ENCODE results near the gene CCNJL.

CCNJL gene

DNA sequence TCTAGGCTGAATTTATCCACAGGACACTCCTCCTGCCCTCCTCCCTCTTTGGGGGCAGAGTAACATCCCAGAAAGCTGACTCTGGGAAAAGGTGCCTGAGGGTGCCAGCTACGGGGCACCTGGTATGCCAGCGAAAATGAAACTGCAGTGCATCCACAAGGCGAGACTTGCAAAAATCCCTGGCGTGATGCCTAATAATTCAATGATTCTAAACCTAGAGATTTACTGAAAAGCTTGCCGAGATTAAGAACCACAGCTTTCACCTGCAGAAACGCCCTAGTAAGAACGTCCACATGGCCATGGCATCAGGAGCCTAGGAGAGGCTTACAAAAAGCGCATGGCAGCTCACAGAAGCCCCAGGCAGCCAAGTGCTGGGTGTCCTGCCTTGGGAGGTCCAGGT, 20.9 kb downstream of the CCNJL start:
- DNase-seq (ENCODE audit: low read depth in 2 of 2) = no peak

- DNase-seq (ENCODE audit: low read depth in 2 of 2) = no peak
Measured at GRCh38 chr5:160290751-160291150, 21.6 kb downstream of the CCNJL start.

DNA sequence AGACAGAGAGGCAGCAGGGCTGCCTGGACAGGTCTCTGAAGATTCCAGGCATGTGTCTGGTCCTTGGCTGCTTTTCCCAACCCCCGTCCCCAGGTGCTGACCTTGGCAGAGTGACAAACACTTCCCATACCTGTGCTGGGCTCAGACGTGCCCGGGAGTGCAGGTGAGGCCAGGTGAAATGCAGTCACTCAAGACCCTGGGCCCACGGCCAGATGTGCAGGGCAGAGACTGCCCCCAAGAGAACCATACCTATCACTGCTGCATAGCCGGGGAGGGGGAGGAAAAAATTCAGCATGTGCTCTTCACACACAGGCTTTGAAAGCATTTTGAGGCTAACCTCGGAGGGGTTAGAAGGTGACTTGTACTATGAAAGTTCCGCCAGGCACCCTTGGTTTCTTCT, 22.6 kb downstream of the CCNJL start:
- no peak for DNase-seq (ENCODE audit: low read depth in 2 of 2)

DNA sequence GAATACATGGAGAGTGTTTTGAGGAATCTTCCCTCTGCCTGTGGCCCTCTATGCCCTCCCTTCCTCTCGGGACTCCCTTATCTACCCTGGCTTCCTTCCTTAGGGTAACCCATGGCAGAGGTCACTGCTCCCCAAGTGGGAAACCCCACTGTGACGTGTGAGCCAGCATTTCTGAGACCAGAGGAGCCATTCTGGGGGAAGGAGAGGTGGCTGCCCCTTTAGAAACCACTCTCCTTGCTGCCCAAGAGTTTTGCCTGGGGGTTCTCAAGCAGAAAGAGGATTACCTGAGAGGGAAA, 23.1 kb downstream of the CCNJL start:
- no peak for DNase-seq (ENCODE audit: low read depth in 2 of 2)

DNA sequence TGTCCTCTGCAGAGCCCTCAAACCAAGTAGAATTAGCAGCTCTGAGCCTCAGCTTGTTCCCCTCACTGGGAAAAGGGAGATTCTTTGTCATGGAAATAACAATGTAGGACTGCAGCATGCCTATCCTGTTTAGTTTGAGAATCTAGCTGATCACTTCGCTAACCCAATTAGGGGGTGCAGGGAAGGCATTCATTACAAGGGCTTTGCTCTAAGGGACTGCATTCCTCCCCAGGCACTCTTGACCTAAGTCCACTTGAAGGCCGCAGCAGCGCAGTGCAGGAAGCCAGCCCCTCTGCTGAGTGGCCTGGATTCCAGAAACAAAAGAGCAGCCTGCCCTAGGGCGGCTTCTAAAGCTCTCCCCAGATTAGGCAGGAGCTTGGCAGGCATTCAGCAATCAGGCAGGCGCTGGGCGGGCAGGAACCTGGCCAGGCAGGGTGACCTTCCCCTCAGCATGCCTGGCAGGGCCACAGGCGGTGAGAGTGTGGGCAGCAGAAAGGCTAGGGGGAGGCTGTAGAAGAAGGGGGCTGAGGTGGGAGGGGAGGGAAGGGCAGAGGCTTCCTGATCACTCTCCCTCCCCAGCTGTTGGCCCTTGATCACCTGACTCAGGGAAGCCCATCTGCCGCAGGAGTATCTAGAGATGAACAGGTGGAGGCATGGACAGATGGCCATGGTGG, 24.8 kb downstream of the CCNJL start:
- no peak for DNase-seq (ENCODE audit: low read depth in 2 of 2)

GRCh38 chr5:160286947-160287346, 25.4 kb downstream of the CCNJL start:
- no peak for DNase-seq (ENCODE audit: low read depth in 2 of 2)

DNA sequence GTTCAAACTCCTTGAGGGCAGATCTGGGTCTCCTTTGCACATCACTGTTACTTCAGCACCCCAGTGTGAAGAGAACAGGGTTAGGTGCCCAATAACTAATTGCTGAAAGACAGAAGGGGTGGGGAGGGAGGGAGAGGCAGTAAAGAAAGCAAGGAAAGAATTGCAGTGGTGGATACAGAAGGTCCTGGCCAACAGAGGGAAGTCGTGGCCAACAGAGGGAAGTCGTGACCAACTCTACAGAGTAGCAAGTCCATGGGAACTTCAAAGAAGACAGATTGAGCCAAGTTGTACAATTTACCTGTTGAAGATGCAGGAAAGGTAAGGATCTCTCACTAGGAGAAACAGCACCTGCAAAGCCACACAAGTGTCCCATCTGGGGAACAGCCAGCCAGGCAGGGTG, 27.0 kb downstream of the CCNJL start:
- no peak for DNase-seq (ENCODE audit: low read depth in 2 of 2)

GRCh38 chr5:160284291-160284873, 28.0 kb downstream of the CCNJL start:
- DNase-seq (ENCODE audit: low read depth in 2 of 2) = no peak

DNA sequence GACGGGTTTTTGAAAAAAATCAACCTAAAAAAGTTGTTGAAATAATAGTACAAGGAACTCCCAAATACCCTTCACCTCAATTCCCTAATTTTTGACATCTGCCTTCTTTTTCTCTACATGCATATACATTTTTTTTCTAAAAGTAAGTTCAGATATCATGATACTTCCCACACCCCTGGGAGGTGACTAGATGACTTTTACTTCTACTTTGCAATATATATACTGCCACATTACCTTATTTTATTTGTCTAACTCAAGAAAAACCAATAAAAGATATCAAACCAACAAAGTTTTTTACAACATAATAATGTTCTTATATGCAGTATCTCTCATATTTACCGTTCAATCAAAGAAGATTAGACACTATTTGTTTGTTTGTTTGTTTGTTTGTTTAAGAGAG, 31.1 kb downstream of the CCNJL start:
- no peak for DNase-seq (ENCODE audit: low read depth in 2 of 2)

GRCh38 chr5:160280384-160281095, 31.8 kb downstream of the CCNJL start:
- DNase-seq (ENCODE audit: low read depth in 2 of 2) = no peak

DNA sequence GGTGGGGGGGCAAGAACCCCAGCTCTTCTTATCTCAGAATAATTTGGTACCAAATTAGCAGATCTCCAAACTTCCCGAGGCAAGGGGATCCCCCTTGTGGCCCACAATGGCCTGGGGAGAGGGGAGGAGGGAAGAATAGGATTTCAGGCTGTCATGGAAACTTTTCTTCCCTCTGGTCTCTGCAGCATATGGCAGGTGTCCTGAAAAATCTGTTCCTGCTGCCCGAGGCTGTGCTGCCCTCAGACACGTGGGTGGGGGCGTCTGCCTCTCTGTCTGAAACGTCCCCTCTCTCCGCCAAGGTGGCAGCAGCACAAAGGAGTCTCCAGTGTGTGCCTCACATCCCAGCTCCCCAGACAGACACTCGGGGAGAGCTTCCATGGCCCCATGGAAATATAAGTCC, 34.0 kb downstream of the CCNJL start:
- no peak for DNase-seq (ENCODE audit: low read depth in 2 of 2)

DNA sequence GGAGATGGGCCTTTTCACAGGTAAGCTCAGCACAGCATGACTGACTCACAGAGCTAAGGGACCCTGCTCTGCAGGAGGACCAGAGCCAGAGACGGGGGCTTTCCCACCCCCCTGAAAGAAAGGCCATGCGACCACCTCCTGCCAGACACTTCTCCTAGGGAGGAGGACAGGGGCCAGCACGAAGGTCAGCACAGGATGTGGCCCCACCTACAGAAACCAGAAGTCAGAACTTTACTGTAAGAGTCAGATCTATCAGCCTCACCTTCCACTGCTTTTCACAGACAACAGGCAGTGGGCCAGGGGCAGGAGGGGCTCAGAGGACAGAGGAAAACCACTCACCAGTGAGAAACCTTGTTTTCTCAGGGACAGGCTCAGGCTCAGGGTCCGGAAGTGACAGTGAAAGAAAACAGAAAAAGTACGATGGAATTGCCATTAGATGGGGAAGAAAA, 37.9 kb downstream of the CCNJL start:
- no peak for DNase-seq (ENCODE audit: low read depth in 2 of 2)

DNA sequence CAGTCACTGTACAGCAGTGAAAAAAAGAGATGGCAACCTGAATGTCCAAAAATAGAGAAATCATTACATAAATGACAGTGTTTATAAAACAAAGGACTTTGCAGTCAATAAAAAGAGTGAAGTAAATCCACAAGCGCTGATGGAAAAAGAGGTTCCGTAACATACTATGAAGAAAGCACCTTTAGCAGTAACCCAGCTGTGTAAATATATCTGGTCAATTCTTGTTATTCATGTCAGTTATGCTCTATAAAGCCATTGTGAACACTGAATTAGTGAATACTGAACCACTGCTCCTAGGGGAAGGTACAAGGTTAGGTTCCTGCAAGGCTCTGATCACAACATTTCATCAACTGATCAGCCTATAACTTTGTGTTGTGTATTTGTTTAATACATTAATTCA, 39.5 kb downstream of the CCNJL start:
- DNase-seq (ENCODE audit: low read depth in 2 of 2) = no peak

DNA sequence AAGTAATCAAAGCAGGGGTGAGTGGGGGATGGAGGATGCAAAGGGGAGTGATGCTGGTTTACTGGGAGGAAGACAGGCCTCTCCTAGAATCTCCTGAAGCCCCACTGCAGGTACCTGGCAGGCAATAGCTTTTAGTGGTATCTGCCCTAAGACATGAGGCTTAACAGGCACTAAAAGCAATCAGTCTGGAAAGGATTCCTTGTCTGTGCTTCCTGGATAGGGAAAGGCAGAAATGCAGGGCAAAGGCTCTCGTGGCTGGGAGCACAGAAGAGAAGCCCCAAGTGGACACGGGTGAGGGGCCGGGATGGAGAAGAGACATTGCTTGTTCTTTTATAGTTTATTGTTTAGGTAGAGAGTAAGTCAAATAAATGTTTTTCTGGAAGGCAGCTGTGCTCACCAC, 40.1 kb downstream of the CCNJL start:
- DNase-seq (ENCODE audit: low read depth in 2 of 2) = no peak

DNA sequence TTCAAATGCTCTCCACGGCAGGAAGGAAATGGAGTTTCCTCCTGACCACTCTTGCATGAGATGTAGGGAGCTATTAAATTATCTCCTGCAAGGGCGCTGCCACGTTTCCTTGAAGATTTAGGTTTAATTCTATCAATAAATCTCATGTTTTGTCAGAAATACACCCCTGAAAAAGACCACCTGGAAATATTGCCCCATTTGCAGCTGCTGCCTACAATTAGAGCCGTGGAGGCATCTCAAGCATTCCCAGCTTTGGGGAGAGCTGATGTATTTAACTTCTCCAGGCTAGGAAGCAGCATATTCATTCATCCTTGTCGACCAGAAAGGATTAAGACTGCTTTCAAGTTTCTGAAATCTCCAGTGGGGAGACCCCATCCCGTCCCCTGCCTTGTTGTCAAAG, 40.5 kb downstream of the CCNJL start:
- DNase-seq (ENCODE audit: low read depth in 2 of 2) = no peak

DNA sequence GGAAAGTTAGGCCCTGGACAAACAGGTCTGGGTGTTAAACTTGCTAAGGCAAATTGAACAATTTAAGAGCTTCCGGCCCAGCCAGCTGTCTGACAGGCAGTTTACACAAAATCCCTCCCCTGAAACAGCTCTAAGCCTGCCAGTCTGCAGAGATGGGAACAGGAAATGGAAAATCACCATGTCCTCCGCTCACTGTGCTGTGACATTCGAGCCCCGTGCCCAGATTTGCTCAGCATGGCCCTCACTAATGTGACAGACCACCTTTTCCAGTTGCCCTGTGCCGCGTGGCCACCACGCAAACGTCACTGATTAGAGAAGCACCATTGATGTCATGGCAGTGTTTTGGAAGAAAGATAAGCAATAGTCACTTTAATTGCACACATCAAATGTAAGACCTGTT, 41.0 kb downstream of the CCNJL start:
- DNase-seq (ENCODE audit: low read depth in 2 of 2) = no peak

GRCh38 chr5:160270704-160271103, 41.7 kb downstream of the CCNJL start:
- DNase-seq (ENCODE audit: low read depth in 2 of 2) = no peak

DNA sequence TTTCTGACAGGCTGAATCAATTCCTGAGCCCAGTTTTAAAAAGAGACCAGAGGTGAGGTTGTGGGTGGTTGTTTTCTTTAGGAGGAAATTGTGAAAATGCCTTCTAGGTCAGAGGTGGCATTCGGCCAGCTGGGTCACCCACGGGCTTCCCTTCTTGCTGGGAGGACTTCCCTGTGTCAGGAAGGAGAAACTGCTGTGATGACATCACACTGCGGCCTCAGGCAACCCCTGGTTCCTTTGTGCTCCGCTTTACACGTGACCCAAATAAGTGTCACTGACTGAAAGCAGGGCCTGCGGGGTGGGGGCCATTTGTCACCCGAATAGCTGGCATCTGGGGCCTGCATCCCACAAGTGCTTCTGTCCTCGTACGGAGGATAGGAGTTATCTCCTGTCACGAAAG, 43.3 kb downstream of the CCNJL start:
- no peak for DNase-seq (ENCODE audit: low read depth in 2 of 2)

- no peak for DNase-seq (ENCODE audit: low read depth in 2 of 2)
Measured at GRCh38 chr5:160268121-160268520, 44.2 kb downstream of the CCNJL start.

- no peak for DNase-seq (ENCODE audit: low read depth in 2 of 2)
Measured at GRCh38 chr5:160266752-160267345, 45.5 kb downstream of the CCNJL start.

GRCh38 chr5:160266044-160266443, 46.3 kb downstream of the CCNJL start:
- DNase-seq (ENCODE audit: low read depth in 2 of 2) = no peak

- DNase-seq (ENCODE audit: low read depth in 2 of 2) = no peak
Measured at GRCh38 chr5:160263326-160263855, 49.0 kb downstream of the CCNJL start.
